ENCODE data around the gene GABARAPL2.

GABARAPL2 gene

GRCh38 chr16:75566040-75566757 is at the start of gene GABARAPL2:
TSS of gene GABARAPL2 (plus strand) at chr16:75566379. CDS start at chr16:75566487, 108 bp downstream.
- no peak for DNase-seq (ENCODE audit: low read depth)
- TF ChIP-seq CTCF (IDR thresholded peaks at IDR 0.05; ENCODE audit: control insufficient read depth, extremely low read depth, insufficient read depth), result no peak
- peak within 1 kb of the TSS; percentile 93 for H3K4me3 ChIP-seq (ENCODE audit: low read depth, low read length)

GRCh38 chr16:75519175-75519574 is 47.0 kb upstream of the GABARAPL2 start:
- H3K4me3 ChIP-seq (ENCODE audit: low read depth, low read length), result no peak overlapping the region
- no peak for DNase-seq (ENCODE audit: low read depth)
- no peak for TF ChIP-seq CTCF (IDR thresholded peaks at IDR 0.05; ENCODE audit: control insufficient read depth, extremely low read depth, insufficient read depth)

GRCh38 chr16:75526032-75526790 is 40.0 kb upstream of the GABARAPL2 start:
- TF ChIP-seq CTCF (IDR thresholded peaks at IDR 0.05; ENCODE audit: control insufficient read depth, extremely low read depth, insufficient read depth), result no peak
- no peak for DNase-seq (ENCODE audit: low read depth)
- no peak overlapping the region for H3K4me3 ChIP-seq (ENCODE audit: low read depth, low read length)

- H3K4me3 ChIP-seq (ENCODE audit: low read depth, low read length), result no peak overlapping the region
- DNase-seq (ENCODE audit: low read depth), result no peak
- TF ChIP-seq CTCF (IDR thresholded peaks at IDR 0.05; ENCODE audit: control insufficient read depth, extremely low read depth, insufficient read depth), result no peak
Measured at GRCh38 chr16:75527825-75528299, 38.3 kb upstream of the GABARAPL2 start.

- no peak for TF ChIP-seq CTCF (IDR thresholded peaks at IDR 0.05; ENCODE audit: control insufficient read depth, extremely low read depth, insufficient read depth)
- no peak for DNase-seq (ENCODE audit: low read depth)
- H3K4me3 ChIP-seq (ENCODE audit: low read depth, low read length), result no peak overlapping the region
Measured at GRCh38 chr16:75529056-75529905, 36.9 kb upstream of the GABARAPL2 start.

GRCh38 chr16:75529959-75530358 is 36.2 kb upstream of the GABARAPL2 start:
- no peak for DNase-seq (ENCODE audit: low read depth)
- H3K4me3 ChIP-seq (ENCODE audit: low read depth, low read length), result no peak overlapping the region
- TF ChIP-seq CTCF (IDR thresholded peaks at IDR 0.05; ENCODE audit: control insufficient read depth, extremely low read depth, insufficient read depth), result no peak
